Activated naive CD4-positive, alpha-beta T cell (primary cell): ENCODE measurements around the gene LHFPL6.

Source experiments
- DNase-seq, 4 experiments: peaks; one replicate each; lab custom pipeline; 2025; lab: John Stamatoyannopoulos, UW

LHFPL6 gene

GRCh38 chr13:39411511-39411910, 191.5 kb downstream of the LHFPL6 start:
- DNase-seq, result no peak

DNA sequence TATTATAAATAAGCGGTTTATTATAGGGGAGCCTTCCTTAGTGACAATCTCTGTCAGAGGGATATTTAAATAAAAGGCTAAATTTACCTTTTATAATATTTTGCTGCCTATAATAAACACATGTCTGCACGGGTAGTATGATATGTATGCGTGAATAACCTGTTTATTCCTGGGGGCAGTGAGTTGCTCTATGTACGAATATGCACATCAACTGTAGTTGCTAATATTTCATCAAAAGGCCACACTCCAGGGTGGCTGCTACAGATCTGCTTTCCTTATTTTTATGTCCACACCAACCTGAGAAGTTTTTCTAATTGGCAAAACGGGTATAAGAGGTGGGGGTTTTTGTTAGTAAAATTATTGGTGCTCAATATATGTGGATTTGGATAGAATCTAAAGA, 192.0 kb downstream of the LHFPL6 start:
- no peak for DNase-seq

DNA sequence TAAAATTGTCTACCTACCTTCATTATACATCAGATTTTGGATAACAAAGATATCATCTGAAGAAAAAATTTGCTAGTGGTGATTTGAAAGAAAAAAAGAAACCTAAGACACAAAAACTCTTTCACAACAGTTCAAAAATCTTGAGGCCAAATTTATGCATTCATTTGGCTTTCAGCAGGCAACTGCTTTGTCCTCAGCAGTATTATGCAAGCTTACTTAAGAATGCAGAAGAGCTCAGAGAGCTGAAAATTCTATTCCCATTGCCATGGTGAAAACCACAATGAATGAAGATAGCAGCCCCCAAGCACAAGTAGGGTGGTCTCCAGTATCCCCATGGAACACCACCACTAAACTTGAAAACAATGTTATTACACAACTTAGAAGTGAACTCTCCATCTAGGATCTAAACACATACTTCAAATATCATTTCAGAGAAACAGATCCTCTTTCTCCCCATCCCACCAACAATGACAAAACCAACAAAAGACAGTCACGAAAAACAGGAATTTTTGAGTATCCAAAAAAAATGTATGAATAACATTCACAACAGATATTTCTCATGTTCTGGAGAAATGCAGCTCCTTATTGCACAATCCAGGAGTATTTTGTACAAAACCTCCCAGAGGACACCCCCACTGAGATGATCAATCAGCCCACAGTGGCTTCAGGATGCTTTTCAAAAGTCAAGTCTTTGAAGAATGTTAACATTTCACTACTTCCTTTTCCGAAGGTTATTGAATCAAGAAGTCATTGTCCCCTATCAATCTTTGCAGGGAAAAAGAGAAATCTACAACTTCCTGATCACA, 192.7 kb downstream of the LHFPL6 start:
- DNase-seq, result no peak

DNA sequence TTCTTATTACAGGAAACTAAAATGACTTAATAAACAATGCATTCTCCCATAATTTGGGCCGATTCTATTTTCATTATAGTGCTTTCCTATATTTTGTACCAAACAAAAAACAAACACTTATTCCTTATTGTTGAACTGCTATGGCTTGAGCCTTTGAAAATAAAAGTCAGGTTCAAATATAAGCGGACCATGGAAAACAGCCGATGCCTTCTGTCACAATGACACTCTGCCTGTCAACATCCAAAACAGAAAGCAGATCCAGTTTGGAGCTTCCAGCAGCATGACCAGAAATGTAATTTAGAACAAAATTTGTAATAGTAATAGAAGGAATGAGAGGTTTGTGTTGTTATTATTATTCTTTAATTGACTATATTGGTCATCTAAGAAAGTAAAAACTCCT, 194.5 kb downstream of the LHFPL6 start:
- no peak for DNase-seq

- no peak for DNase-seq
Measured at GRCh38 chr13:39407786-39408185, 195.2 kb downstream of the LHFPL6 start.

DNA sequence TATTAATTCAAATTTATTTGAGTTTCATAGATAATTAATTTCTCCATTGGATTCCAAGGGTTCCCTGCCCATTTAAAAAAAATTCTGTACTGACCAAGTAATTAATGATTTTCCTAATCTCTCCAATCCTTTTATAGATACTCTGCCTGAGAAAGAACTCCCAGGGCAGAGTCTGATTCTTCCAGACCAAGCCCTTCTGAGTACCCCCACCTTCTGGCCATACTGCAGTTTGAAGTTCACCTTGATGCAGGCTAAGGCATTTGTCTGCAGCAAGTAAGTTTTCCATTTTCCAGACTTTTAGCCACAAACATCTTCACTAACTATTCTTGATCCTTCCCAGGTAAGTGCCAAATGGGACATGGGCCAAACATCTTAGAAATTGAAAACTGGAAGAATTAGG, 195.9 kb downstream of the LHFPL6 start:
- no peak for DNase-seq

DNA sequence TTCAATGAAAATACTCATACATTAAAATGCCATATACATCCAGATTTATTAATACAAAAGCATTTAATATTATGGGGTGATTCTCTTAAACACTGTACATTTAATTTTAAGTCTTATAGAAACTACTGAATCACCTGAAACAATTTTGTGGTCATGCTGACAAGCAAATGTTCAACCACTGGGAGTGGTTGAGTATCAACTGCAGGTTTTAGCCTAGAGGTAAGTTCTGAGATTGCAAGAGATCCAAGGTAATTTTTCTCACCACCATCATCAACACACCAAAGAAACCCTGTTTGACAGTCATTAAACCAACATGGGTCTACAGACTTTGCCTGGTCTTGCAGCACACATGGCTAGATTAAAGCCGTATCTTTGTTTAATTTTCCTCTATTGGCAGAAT, 196.3 kb downstream of the LHFPL6 start:
- no peak for DNase-seq

DNA sequence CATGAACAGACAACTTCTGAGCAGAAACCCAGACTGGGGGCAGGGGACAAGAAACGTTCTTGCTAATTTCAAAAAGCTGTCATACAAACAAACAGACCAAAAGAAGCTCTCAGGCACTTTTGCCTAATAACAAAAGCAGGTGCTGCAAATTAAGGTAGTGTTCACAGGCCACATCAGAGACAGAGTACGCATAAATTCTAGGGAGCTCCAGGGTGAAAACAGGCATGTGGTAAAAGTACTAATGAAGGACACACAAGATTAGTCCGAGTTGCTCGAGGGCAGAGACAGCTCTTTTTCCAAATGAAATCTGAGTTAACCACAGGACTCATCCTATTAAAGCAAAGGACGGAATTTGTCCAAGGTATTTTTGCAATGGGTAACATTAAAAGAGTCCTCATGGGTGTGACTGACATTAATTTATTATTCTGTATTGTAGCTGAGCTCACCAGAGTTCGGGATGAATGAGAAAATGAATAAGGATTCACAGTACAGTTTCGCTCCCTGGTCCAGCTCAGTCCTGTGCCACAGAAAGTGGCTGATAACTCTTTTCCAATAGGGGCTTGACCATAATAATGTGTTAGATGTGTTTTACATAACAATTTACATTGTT, 197.3 kb downstream of the LHFPL6 start:
- DNase-seq, result no peak

GRCh38 chr13:39405107-39405506, 197.9 kb downstream of the LHFPL6 start:
- DNase-seq, result no peak

DNA sequence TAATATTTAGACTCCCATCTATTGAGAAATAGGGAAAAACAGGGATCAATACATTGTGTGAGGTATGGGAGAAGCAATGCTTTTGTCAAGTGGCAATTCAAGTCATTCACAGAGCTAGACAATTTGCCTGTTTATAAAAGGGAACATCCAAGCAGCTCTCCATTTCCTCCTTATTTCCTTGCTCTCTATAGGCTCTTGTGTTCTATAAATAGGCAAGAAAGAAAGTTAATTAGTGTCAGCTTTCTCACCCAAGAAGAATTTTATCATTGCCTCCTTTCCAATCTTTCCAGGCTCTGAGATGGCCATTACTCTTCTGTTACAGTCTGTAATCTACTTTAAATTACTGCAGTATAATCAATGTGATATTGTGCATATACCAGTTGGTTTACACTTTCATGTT, 199.9 kb downstream of the LHFPL6 start:
- DNase-seq, result no peak

DNA sequence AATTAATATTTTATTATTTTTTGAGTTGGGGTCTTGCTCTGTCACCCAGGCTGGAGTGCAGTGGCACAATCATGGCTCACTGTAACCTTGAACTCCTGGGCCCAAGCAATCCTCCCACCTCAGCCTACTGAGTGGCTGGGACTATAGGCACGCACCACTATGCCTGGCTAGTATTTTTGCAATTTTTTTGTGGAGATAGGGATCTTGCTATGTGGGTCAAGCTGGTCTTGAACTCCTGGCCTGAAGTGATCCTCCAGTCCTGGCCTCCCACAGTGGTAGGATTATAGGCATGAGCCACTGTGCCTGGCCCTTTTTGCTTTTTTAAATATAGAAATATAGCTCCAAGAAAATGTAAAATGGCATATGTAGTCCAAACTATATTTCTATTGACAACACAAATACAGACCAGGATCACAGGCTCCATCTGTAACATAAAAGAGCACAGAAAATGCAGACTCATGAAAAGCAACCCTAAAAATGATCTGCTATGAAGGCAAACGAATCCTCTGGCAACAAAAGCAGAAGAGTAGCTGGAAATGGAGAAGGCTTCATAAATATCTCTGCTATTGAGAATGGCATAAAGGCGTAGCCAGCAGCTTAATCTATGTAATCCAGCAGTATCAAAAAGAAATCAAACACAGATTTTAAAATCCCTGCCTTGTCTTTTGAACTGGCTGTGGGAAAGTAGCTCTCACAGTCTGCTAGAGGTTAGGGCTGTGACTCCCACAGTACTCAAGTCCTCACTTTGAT, 200.6 kb downstream of the LHFPL6 start:
- DNase-seq, result no peak

- no peak for DNase-seq
Measured at GRCh38 chr13:39401756-39402155, 201.2 kb downstream of the LHFPL6 start.

GRCh38 chr13:39401046-39401705, 201.8 kb downstream of the LHFPL6 start:
- no peak for DNase-seq

DNA sequence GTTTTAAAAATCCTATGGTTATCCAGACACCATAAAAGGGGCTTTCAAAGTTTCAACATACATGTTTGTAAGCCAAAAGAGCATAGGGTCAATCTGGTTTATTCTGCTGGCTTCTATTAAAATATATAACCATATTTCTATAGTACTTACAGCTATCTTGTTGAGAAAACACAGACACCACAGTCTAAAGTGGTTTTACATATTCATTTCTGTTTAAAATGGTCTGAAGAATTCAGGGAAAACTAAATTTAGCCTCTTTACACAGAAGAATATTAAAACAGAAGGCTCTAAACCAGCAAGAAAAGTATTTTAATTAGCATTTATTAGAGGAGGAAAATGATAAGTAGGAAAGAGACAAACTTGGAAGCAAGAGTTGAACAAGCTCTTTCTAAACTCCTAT, 203.9 kb downstream of the LHFPL6 start:
- no peak for DNase-seq

DNA sequence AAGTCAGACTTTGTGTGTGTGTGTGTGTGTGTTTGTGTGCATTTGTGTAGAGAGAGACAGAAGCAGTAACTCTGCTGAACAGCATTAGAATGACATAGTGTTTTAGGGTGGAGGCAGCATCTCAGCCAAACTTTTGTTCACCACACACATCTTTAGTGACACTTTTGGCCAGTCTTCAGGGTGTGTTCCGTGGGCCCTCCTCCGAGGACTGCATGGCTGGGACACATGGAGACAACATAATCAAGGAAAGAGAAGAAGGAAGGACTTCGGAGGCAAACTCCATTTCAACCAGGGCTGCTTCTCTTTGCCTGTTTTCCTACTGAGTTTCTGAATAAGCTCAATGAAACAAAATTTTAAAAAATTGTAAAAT, 205.1 kb downstream of the LHFPL6 start:
- no peak for DNase-seq

DNA sequence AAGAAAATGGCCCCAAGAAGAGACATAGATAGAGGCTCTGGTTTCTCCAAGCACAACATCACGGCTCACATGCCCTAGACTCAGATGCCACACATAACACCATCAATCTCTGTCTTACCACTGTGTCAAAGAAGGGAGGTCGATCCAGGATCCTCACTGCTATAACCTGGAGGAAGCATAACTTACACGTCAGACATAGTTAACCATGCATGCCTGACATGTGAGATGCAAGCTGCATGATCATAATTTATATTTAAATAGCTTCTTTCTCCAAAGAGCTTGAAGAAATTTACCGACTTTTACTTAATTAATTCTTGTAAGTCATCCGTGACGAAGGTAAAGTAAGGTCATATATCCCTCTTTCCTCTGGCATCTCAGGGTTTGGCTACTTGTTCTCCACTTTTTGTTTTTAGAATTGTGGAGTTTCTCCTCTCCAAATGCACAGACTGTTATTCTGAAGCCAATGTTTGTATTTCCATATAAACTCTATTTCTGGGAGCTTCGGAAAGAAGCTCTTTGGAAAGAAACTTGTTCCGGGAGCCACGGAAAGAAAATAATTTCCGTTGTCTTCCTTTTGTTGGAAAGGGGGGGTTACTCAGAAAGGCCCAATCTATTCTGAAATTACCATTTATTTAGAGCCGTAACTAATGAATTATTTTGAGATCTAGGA, 205.6 kb downstream of the LHFPL6 start:
- no peak for DNase-seq

DNA sequence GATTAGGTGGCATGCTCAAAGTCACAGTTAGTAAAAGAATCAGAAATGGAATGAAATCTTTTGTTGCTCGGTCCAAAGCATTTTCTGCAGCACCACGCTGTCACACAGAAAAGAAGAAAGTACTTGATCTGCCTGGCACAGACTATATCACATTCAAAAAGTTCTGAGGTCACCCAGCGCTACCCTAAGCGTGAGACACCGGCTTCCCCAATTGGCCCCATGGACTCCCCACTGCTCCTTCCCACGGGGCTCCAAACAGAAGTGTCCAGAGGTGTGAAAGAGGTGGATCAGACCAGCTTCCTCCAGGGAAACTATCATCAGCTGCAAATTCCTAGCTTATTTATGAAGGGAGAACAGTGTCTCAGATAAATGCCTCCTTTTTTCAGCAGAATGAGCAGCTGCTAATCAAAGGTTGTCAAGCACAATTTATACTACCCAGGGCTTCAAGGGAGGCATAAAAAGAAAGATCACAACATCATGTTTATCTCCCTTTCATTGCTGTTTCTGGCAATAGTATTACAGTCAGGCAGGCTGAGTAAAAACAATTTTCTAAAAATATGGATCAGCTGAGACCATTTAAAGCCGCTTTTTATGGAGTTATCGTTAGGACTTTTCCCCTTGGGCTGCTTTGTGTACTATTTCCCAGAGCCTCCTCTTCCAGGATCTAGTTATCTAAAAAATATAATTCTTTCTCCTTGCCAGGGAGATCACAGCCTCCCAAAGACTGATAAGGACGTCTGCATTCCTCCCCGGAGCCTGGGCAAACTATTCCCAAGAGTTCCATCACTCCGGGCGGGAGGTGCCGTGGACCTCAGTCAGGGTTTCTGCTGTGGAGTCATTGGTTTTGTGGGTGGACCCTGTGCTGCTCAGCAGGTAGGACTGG, 208.0 kb downstream of the LHFPL6 start:
- DNase-seq, result no peak

- DNase-seq, result no peak
Measured at GRCh38 chr13:39391761-39392160, 211.2 kb downstream of the LHFPL6 start.

DNA sequence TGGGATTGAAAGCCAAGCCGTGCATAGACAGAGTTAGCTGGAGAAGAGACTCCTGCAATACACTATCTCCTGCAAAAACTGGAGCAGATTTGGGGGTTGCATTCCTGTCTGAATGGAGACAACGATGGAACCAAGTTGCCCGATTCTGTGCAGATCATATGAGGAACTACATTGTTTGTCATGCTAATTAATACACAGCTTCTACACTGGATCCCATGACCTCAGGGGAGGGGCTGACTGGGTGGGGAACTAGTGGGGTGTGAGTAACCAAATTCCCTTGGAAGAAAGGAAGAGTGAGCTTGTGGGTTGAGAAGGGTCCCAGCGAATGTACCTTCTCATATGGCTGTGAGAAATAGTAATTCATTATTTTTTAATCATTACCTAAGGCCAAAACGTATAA, 214.0 kb downstream of the LHFPL6 start:
- no peak for DNase-seq

DNA sequence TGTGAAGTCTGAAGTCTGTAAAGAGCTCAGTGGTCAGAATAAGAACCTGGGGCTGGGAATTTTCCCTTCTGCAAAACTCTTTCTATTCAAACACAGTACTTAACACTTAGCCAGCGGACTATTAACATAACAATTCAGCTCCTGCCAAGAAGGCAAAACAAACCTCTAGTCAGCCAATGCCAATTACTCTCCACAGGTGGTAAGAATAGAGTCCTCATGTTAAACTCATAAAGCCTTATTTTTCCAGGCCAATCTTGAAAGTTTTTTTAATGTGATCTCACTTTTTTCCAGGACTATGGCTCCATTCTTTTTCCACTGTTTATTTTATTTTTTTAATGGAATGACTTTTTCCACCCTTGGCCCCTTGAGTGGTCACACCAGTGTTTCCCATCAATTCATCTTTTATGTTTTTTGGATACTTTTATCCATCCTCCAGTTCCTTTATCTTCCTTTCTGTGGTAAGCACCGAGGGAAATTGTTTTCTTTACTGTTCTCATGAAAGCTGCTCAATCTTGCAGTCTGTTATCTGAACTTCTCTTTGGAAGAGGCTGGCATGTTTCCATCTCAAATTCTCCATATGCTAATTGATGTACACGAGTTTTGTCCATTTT, 217.3 kb downstream of the LHFPL6 start:
- no peak for DNase-seq

DNA sequence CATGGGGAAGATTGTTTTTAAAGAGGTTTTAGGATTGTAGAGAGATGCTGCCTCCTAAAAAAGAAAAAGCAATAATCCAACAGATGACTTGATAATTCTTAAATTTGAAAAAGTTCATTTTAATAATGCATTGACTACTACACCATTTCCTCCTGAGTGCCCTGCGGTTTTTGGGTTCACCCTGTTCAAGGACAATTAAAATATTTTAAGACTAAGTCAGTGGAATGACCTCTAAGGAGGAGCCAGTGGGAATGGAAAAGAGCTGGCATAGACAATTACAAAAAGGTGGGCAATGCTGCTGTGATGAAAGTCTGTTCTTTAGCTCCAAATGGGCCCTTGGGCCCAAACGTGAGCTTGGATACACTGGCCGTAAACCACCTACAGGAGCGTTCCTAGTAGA, 217.8 kb downstream of the LHFPL6 start:
- no peak for DNase-seq
